Fibroblast of skin of left quadriceps (primary cell): Measurements from ENCODE around the gene OR7E24.
"Not testable (repeated sequence)": the region's sequence is repeated elsewhere in the genome, so short reads cannot be mapped to it uniquely, and the experiment has no call there.

Experiments used
- DNase-seq, 2 experiments: peaks; one replicate each; pipeline ENCODE4 v3.0.0-alpha.2; 2013; ENCODE audit warnings: low read depth in 2 of 2

Gene OR7E24

GRCh38 chr19:9250630-9251029 lies at the start of gene OR7E24:
Gene OR7E24, plus strand, starts transcription at chr19:9250930. Its CDS starts 114 bp downstream, at chr19:9251044.
- no peak for DNase-seq

GRCh38 chr19:9205501-9206113 lies 45.1 kb upstream of the OR7E24 start:
- peak; percentile 9 to 18 for DNase-seq

GRCh38 chr19:9219489-9219888 lies 31.2 kb upstream of the OR7E24 start, which contains the start of gene OR7D4:
Gene OR7D4, minus strand, starts transcription at chr19:9219589. Its CDS starts 4,752 bp downstream, at chr19:9214837.
- no peak for DNase-seq

GRCh38 chr19:9251236-9251635 lies 506 bp downstream of the OR7E24 start:
- DNase-seq: no peak

- not testable (repeated sequence) for DNase-seq
Observed at GRCh38 chr19:9283485-9283884, 32.8 kb downstream of the OR7E24 start.

- no peak for DNase-seq
Observed at GRCh38 chr19:9289231-9289884, 38.6 kb downstream of the OR7E24 start.

GRCh38 chr19:9295411-9295849 lies 44.7 kb downstream of the OR7E24 start:
- no peak for DNase-seq

- DNase-seq: no peak
Observed at GRCh38 chr19:9296336-9296735, 45.6 kb downstream of the OR7E24 start.
